ENCODE data around the gene CYB561.

CYB561 gene
- 2.9 to 11.7 (median 7.9) reads per million in 18 experiments for total RNA-seq

GRCh38 chr17:63445954-63446752 lies at the start of gene CYB561:
Gene CYB561, minus strand, starts transcription at chr17:63446306. Its CDS starts 8,759 bp downstream, at chr17:63437547.
- DNase-seq = peak; percentile 58 to 76

DNA sequence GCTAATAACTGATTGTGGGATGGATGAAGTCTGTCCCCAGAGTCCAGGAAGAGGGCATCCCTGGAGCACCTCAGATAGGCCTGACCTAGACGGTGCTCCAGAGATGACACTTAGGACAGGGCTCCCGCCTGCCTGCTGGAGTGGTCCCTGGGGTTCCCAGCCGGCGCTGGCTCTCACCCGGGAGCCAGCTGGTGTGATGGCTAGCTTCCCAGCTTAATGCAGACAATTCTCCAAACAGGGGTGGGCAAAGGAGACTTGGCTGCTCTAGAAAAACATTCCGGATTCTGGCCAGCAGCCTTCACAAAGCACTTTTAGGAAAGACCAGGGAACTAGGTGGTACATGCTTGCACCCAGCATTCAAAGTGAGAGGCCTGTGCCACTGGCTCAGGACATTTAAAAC lies 49.4 kb upstream of the CYB561 start:
- DNase-seq = no peak

DNA sequence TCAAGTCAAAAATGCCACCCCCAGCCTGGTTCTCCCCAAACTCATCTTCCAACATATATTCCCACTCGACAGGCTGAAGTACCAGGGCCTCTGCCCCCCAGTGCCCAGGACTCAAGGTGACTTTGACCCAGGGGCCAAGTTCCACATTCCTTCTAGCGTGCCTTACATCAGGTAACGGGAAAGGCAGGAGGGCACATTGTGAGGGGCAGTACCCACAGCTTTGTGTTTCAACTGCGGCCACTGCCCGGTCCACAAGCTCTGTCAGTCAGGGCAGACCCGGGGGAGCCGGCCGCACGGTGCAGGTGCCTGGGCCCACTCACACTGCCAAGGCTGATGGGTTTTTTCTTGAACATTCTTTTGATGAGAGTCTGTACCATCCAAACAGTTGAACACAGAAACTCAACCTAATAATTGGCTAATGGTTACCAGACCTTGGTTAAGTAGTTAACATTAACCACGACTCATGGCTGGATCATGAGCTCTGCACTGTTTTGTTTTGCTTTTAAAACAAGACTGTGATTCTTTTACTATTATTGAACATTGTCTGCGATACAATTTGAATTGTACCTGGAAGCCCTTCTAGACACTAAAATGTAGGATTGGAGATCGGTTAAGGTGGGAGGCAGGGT lies 48.3 kb upstream of the CYB561 start:
- DNase-seq = no peak

DNA sequence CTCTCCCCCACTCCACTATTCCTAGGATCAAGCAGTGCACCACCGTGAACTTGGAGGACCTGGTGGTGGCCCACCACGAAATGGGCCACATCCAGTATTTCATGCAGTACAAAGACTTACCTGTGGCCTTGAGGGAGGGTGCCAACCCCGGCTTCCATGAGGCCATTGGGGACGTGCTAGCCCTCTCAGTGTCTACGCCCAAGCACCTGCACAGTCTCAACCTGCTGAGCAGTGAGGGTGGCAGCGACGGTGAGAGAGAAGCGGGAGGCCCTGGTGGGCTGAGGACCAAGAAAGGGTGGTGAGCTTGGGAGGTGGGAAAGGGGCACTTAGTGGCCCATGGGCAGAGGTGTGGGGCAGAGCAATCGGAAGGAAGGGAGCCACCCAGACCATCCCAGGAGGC lies 47.3 kb upstream of the CYB561 start:
- DNase-seq = no peak

DNA sequence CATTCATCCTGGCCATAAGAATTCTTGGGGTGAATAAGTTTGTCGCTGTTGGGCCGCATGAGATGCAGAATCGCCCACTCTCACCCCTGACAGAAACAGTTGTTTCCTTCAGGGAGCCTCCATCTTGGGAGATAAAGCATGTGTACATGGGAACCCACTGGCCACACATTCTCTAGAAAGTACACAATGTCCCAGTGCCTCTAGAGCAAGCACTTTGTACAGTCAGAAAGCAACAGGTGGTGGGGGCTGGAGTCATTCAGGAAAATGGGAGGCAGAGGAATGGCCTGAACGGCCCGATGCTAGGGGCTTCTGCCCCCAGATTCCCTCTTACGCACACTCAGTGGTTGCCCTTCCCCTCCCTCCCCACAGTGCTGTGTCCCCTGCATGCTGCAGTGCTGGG lies 46.8 kb upstream of the CYB561 start:
- DNase-seq = no peak

DNA sequence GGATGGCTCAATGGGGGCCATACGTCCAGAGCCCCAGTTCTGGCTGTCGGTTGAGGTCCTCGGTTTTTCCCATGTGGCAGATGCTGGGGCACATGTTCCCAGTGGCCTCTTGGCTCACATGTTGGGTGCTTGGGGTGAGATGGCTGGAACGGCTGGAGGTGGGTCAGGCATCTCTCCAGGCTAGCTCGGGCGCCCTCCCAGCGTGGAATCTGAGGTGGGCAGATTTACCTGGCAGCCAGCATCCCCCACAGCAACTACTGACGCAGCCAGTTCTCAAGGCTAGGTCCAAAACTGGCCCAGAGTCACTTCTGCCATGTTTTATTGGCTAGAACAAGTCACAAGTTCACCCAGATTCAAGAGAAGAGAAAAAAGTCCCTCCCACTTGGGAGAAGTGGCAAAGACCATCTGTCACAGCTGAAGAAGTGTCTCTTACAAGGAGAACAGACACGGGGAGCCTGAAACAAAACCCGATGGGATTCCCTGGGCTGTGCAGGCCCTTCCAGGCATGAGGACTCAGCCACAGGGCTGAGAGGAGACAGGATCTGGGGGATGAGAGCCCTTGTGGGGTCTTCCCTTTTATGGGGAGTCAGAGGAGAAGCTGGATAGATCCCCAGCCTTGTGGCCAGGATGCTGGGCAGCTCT lies 46.0 kb upstream of the CYB561 start:
- no peak for DNase-seq

GRCh38 chr17:63491413-63491812 lies 45.3 kb upstream of the CYB561 start:
- no peak for DNase-seq

GRCh38 chr17:63490858-63491400 lies 44.8 kb upstream of the CYB561 start:
- DNase-seq = no peak

DNA sequence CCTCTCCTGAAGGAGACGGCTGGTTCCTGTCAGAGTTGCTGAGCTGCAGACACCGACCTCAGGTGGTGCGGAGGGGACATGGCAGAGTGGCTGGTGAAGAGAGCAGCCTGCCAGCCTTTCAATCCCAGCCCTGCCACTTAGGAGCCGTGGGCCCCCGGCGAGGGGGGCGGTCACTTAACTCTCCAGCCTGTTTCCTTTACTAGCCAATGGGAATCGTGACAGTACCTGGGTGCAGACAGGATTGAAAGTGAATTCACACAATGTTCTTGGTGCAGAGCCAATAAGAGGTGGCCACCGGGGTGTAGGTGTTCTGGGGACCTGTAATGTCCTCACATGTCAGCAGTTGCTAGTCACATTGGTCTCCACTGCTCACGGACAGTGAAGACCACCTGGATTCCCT lies 44.2 kb upstream of the CYB561 start:
- no peak for DNase-seq

GRCh38 chr17:63489291-63489690 lies 43.2 kb upstream of the CYB561 start:
- DNase-seq = no peak

- DNase-seq = no peak
Observed at GRCh38 chr17:63488851-63489250, 42.7 kb upstream of the CYB561 start.

DNA sequence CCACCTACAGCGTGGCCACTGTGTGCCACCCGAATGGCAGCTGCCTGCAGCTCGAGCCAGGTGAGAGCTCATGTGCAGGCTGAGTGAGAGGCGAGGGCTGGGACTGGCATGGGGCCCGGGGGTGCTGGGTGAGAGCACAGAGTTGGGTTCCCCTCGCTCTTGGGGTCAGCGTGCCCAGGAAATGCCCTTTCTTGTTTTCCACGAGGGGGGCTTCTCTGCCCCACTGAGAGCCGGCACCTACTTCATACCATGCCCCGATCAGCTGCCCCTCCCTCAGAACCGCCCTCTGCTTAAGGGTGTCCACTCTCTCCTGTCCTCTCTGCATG lies 40.9 kb upstream of the CYB561 start:
- no peak for DNase-seq

DNA sequence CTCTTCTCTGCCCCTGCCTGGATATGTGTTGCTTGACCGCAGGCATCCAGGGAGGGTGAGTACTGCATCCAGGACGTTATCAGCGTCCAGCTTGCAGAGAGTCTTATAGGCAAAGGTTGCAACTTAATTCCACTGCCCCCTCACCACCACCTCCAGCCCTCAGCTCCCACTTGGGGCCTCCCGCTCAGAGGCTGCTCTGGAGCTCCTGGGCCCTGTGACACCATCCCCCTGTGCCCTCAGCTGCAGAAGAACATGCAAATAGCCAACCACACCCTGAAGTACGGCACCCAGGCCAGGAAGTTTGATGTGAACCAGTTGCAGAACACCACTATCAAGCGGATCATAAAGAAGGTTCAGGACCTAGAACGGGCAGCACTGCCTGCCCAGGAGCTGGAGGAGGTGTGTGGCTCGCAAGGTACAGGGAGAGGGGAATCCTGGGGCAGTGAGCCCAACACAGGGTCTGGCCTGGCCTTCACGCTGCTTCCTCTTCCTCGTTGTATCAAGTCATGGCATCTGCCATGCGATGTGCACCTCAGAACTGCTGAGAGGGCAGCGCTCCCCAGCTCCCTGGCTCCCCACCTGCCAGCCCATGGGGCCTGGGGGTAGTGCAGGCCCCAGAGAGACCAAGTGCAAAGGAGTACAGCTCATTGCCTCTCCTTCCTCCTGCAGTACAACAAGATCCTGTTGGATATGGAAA lies 40.4 kb upstream of the CYB561 start:
- no peak for DNase-seq

DNA sequence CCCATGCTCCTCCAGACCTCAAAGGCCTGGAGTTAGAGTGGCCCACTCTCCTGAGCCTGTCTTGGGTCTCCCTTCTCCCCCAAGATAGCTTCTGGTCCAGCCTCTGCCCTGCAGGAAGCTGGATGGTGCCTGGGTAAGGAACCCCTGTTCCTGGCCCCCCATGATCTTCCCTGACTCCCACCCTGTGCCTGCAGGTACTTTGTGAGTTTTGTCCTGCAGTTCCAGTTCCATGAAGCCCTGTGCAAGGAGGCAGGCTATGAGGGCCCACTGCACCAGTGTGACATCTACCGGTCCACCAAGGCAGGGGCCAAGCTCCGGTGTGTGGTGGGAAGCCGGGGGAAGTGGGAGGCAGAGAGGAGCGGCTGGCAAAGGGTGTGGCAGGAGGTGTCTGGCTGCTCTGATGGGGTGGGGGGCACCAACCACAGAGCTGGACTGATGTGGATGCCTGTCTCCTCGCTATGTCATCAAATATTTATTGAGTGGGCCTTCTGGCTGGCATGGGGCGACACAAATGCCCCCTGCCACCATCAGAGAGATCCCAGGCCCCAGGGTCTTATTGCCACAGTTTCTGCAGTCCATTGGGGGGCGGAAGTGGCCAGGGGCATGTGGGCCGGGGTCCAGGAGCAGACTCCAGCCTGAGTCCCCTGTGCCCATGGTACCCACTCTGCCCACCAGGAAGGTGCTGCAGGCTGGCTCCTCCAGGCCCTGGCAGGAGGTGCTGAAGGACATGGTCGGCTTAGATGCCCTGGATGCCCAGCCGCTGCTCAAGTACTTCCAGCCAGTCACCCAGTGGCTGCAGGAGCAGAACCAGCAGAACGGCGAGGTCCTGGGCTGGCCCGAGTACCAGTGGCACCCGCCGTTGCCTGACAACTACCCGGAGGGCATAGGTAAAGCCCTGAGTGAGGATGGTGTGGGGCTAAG lies 37.8 kb upstream of the CYB561 start:
- no peak for DNase-seq

DNA sequence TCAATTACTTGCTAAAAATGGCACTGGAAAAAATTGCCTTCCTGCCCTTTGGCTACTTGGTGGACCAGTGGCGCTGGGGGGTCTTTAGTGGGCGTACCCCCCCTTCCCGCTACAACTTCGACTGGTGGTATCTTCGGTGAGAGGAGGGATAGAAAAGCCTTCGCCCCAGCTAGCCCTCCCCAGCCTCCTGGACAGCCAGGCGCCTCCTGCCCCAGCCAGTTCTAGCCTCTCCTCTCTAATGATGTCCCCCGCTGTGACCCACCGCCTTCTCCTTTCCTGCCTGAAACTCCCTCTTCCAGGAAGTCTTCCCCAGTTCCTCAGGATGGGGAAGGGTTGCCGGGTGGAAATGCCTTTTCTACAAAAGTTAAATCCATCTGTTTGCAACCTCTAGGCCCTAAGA lies 36.9 kb upstream of the CYB561 start:
- no peak for DNase-seq

GRCh38 chr17:63482509-63482908 lies 36.4 kb upstream of the CYB561 start:
- DNase-seq = no peak

DNA sequence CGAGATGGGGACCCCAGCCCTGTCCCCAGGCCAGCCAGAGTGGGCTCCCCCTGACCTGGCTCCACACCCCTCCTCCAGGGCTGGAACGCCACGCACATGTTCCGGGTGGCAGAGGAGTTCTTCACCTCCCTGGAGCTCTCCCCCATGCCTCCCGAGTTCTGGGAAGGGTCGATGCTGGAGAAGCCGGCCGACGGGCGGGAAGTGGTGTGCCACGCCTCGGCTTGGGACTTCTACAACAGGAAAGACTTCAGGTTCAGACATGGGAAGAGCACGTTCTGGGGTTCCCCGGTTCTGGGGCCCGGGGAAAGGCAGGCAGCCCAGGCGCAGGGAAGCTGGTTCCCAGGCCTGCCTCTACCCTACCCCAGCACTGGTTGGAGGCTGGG lies 35.4 kb upstream of the CYB561 start:
- no peak for DNase-seq

DNA sequence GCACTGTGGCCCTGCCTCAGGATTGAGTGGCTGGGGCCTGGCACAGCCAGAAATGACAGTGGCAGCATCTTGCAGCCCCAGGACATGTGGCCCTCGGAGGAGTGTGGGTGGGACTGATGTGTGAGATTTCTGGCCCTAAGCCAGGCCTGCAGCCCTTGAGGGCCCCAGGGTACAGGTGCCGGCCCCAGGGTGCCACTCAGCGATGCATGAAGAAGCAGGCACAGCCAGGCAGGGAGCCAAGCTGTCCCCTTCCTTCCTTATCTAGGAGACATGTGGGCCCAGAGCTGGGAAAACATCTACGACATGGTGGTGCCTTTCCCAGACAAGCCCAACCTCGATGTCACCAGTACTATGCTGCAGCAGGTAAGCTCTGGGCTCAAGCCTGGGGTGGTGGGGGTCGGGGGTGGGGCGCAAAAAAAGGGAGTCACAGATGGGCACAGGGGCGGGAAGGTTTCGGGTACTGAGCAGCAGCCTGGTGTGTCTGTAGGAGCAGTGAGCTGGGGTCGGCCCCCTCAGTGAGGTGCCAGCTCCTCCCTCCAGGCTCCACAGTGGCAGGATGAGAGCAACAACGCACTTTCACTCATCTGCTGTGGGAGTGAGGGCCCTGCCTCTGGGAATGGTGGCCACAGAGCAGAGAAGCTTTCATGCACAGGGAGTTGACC lies 34.9 kb upstream of the CYB561 start:
- no peak for DNase-seq

GRCh38 chr17:63480192-63480784 lies 34.2 kb upstream of the CYB561 start:
- DNase-seq = no peak

- no peak for DNase-seq
Observed at GRCh38 chr17:63479495-63480184, 33.5 kb upstream of the CYB561 start.

Measured in inflammatory macrophage (primary cell).